ENCODE measurements around the gene MICALL2.

The MICALL2 gene

DNA sequence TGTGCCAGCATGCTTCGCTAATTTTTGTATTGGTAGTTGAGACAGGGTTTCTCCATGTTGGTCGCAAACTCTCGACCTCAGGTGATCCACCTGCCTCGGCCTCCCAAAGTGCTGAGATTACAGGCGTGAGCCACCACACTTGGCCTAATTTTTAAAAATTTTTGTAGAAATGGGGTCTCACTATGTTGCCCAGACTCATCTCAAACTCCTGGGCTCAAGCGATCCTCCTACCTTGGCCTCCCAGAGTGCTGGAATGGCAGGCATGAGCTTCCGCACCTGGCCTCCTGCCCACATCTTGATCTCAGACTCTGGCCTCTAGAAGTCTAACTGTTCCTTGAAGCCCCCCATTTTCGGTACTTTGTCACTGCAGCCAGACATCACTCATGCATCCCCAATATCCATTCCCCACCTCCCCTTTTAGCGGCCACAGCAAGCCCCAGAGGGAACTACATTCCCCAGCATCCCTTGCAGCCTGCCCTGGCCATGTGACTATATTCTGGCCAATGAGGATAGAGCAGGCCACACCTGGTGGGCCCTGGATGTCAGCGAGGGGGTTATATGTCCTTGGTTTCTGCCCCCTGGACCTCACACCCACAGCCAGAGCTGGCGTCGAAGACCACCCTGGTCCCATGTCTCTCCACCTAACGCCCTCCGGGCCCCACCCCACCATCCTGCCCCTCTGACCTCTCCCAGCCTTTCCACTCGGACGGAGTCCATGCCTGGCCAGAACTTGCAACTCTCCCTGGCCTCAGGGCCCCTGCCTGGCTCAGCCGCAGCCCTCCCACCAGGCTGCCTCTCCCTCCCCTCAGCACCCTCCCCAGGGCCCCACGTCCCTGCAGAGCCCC, 33.8 kb downstream of the MICALL2 start:
- DNase-seq (ENCODE audit: insufficient read length) (no peak), FAIRE-seq (no peak)
- TF ChIP-seq POLR2A (IDR thresholded peaks at IDR 0.05; ENCODE audit: low read depth, low read length) = no peak
- no peak for TF ChIP-seq TAF1 (IDR thresholded peaks at IDR 0.05; ENCODE audit: borderline replicate concordance, low read depth, low read length)
- no peak for TF ChIP-seq POLR2AphosphoS5 (IDR thresholded peaks at IDR 0.05; ENCODE audit: low read depth, low read length)

DNA sequence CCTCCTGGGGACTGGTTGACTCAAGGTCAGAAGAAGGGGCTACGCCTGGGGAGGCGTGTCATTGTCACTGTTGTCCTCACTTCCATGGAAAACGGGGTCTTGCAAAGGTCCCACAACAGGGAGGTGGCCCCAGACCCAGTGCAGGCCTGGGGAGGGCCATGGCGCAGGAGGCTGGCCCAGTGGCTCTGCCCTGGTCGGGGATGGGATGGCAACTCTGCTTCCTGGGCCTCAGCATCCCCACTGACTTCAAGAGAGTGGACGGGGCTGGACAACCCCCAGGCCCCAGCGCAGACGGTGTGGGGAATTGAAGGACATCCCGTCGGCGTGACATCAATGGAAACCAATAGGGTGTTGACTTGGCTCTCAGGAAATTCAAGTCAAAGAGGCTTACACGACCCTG, 35.2 kb downstream of the MICALL2 start:
- FAIRE-seq = no peak
- no peak for DNase-seq (ENCODE audit: insufficient read length)
- TF ChIP-seq POLR2AphosphoS5 (IDR thresholded peaks at IDR 0.05; ENCODE audit: low read depth, low read length) (no peak), POLR2A (IDR thresholded peaks at IDR 0.05; ENCODE audit: low read depth, low read length) (no peak), TAF1 (IDR thresholded peaks at IDR 0.05; ENCODE audit: borderline replicate concordance, low read depth, low read length) (no peak)

DNA sequence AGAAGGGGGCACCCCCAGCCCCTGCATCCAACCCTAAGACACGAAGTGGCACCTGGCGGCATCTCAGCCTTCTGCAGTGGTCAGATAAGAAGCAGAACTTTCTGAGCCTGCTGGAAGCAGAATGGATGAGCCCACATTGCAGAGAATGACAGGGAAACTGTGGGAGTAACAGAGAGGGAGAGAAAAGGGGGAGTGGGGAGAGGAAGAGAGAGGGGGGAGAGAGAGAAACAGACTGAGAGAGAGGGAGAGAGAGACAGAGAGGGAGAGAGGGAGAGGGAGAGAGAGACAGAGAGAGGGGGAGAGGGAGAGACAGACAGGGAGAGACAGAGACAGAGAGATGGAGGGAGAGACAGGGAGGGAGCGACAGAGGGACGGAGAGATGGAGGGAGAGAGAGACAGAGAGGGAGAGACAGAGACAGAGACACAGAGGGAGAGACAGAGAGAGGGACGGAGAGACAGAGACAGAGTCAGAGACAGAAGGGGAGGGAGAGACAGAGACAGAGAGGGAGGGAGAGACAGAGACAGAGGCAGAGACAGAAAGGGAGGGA, 35.9 kb downstream of the MICALL2 start:
- FAIRE-seq (no peak), DNase-seq (ENCODE audit: insufficient read length) (no peak)
- TF ChIP-seq POLR2AphosphoS5 (IDR thresholded peaks at IDR 0.05; ENCODE audit: low read depth, low read length) (no peak), POLR2A (IDR thresholded peaks at IDR 0.05; ENCODE audit: low read depth, low read length) (no peak), TAF1 (IDR thresholded peaks at IDR 0.05; ENCODE audit: borderline replicate concordance, low read depth, low read length) (no peak)

DNA sequence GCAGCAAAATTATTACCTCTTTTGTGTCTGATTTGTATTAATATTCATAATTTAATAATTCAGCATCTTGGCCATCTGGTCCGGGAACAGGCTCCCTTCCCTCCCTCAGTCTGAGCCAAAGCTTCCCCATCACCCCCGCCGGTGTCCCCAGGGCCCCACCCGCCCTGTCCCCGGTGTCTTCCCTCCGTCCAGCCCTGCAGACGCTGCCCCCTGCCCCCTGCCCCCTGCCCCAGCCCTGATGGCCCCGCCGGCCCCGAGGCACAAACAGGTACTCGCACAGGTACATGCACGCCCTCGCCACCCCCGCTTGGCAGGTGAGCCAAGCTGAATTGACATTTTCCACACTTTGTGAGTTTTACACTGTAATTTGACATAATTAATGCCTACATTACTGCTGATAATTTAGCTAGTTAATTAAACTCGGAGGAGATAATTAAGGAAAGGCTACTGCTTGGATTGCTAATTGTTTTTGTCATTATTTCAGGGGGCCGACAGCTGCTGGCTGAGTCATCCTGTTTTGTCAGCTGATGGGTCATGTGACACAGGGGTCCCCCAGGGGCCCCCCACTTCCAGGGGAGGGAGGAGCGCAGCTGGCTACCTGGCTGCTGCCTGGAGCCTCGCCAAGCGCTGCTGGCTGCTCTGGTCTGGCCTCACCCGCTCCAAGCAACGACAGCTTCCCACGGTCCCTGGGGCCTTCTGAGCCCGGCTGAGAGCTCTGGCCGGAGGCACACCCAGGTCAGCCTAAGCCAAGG, 36.6 kb downstream of the MICALL2 start:
- no peak for TF ChIP-seq POLR2A (IDR thresholded peaks at IDR 0.05; ENCODE audit: low read depth, low read length)
- no peak for TF ChIP-seq TAF1 (IDR thresholded peaks at IDR 0.05; ENCODE audit: borderline replicate concordance, low read depth, low read length)
- no peak for TF ChIP-seq POLR2AphosphoS5 (IDR thresholded peaks at IDR 0.05; ENCODE audit: low read depth, low read length)

DNA sequence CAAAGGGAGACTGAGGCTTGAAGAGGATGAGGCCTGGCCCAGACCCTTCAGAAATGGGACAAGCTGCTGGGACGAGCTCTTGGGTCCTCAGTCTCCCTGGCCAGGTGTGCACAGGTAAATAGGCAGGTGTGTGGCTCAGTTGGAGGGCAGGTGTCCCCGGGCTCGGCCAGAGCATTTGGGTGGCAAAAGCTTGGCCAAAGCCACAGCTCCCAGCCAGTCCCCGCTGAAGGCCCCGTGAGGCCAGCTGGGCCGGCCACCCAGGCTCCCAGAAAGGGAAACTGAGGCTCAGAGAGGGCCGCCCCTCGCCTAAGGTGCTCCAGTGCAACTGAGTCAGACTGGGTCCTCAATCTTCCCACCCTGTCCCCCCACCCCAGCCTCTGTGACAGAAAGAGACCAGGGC, 37.3 kb downstream of the MICALL2 start:
- DNase-seq (ENCODE audit: insufficient read length) (no peak), FAIRE-seq (no peak)
- TF ChIP-seq POLR2AphosphoS5 (IDR thresholded peaks at IDR 0.05; ENCODE audit: low read depth, low read length) = no peak
- no peak for TF ChIP-seq POLR2A (IDR thresholded peaks at IDR 0.05; ENCODE audit: low read depth, low read length)
- TF ChIP-seq TAF1 (IDR thresholded peaks at IDR 0.05; ENCODE audit: borderline replicate concordance, low read depth, low read length) = no peak

More for the DNA sequence above, 36.6 kb downstream of the MICALL2 start:
- DNase-seq (ENCODE audit: insufficient read length) = no peak
- FAIRE-seq = no peak

DNA sequence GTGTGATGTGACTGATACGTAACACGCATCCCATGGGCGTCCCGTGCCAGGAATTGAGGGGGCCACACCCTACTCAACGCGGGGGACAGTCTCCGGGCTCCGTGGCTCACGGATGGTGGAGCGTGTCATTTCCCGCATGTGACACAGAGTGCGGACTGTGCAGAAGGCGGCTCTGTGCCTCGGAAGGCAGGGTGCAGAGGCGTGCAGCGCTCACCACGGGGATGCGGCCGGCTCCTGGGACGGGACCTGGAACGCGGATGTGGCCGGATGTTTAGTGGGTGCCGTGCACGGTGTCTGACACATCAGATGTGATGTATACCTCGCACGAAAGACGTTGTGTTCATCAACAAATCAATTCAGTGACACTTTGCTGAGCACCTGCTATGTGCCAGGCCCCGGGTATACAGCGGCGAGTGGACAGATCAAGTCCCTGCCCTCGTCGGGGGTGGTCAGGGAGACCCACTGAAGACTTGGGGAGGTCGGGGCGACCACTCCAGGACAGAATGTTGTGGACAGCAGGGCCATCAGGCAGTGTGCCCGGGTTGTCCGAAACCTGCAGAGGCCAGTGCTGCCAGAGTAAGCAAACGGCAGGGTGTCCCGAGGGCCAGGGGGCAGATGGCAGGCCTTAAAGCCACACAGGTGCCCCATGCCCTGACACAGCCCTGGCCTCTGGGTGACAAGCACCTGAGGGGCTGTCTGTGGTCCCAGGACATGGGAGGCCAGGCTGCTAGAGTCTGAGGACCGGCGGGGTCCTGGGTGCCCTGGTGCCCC, 38.1 kb downstream of the MICALL2 start:
- FAIRE-seq (no peak), DNase-seq (ENCODE audit: insufficient read length) (no peak)
- no peak for TF ChIP-seq TAF1 (IDR thresholded peaks at IDR 0.05; ENCODE audit: borderline replicate concordance, low read depth, low read length)
- TF ChIP-seq POLR2A (IDR thresholded peaks at IDR 0.05; ENCODE audit: low read depth, low read length) = no peak
- TF ChIP-seq POLR2AphosphoS5 (IDR thresholded peaks at IDR 0.05; ENCODE audit: low read depth, low read length) = no peak

DNA sequence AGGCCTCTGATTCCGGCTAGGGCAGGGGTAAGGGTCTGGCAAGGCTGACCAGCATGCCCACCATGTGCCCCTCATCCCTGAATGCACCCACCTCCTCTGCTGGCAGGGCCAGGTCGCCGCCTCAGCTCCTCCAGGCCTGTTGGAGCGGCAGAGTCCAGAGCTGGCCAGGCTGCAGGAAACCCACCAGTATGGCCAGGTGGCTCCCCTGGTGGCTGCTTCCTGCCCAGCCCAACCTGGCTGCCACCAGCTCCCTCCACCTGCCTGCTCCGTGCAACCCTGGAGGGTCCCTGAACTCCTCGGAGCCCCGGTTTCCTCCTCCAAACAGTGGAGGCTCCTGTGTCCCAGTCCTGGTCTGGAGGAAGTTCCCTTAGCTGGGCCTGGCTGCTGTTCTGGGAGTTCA, 39.6 kb downstream of the MICALL2 start:
- no peak for DNase-seq (ENCODE audit: insufficient read length)
- TF ChIP-seq TAF1 (IDR thresholded peaks at IDR 0.05; ENCODE audit: borderline replicate concordance, low read depth, low read length) (no peak), POLR2AphosphoS5 (IDR thresholded peaks at IDR 0.05; ENCODE audit: low read depth, low read length) (no peak), POLR2A (IDR thresholded peaks at IDR 0.05; ENCODE audit: low read depth, low read length) (no peak)
- FAIRE-seq = no peak

DNA sequence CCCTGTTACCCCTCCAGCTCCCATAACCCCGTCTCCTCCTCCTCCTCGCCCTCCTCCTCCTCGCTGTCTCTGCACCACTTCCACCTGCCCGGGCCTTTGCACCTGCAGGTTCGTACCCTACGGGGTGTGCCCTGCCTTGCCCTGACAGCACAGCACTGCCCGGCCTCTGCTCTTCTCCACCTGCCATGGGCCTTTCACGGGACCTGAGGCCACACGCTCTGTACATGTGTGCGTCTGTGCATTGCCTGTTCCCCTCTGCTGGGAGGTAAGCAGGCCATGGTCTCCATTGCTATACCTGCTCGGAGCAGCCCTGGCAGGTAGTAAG, 40.0 kb downstream of the MICALL2 start:
- FAIRE-seq (no peak), DNase-seq (ENCODE audit: insufficient read length) (no peak)
- TF ChIP-seq TAF1 (IDR thresholded peaks at IDR 0.05; ENCODE audit: borderline replicate concordance, low read depth, low read length) = no peak
- no peak for TF ChIP-seq POLR2AphosphoS5 (IDR thresholded peaks at IDR 0.05; ENCODE audit: low read depth, low read length)
- no peak for TF ChIP-seq POLR2A (IDR thresholded peaks at IDR 0.05; ENCODE audit: low read depth, low read length)

DNA sequence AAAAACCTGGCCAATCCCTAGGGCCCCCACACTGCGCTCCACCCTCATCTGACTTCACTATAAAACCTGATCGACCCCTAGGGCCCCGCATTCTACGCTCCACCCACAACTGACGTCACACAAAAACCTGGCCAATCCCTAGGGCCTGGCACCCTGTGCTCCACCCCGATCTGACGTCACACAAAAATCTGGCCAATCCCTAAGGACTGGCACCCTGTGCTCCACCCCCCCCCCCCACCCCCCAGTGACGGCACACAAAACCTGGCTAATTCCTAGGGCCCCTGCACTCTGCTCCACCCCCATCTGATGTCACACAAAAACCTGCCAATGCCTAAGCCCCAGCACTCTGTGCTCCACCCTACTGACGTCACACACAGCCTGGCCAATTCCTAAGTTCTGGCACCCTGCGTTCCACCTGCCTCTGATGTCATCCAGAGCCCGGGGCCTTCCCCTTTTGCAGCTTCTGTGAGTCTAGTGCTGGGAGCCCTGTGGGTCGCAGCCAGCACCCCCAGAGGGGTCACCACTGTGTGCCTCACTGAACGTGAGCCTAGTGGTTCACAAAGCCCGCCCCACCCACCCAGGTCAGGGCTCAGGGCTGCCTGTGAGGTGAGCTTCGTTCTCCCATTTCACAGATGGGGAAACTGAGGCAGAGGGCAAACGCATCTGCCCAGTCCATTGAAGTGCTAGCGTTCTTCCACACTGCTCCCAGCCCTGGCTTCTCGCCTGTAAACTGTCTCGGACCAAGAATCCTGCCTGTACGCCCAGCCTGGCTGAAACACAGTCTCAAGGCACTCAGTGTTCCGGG, 40.6 kb downstream of the MICALL2 start:
- FAIRE-seq (no peak), DNase-seq (ENCODE audit: insufficient read length) (no peak)
- TF ChIP-seq TAF1 (IDR thresholded peaks at IDR 0.05; ENCODE audit: borderline replicate concordance, low read depth, low read length) (no peak), POLR2A (IDR thresholded peaks at IDR 0.05; ENCODE audit: low read depth, low read length) (no peak), POLR2AphosphoS5 (IDR thresholded peaks at IDR 0.05; ENCODE audit: low read depth, low read length) (no peak)

DNA sequence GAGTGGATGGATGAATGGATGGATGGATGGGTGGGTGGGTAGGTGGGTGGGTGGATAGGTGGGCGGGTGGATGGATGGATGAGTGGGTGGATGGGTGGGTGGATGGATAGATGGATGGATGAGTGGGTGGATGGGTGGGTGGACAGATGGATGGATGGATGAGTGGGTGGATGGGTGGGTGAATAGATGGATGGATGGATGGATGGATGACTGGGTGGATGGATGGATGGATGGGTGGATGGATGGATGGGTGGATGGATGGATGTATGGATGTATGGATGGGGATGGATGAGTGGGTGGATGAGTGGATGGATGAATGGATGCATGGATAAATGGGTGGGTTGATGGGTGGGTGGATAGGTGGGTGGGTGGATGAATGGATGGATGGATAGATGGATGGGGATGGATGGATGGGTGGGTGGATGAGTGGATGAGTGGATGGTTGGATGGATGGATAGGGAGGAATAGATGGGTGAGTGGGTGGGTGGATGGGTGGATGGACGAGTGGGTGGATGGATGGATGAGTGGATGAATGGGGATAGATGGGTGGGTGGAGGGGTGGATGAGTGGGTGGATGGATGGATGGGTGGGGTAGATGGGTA, 43.8 kb downstream of the MICALL2 start:
- no peak for TF ChIP-seq POLR2A (IDR thresholded peaks at IDR 0.05; ENCODE audit: low read depth, low read length)
- TF ChIP-seq TAF1 (IDR thresholded peaks at IDR 0.05; ENCODE audit: borderline replicate concordance, low read depth, low read length) = no peak
- no peak for TF ChIP-seq POLR2AphosphoS5 (IDR thresholded peaks at IDR 0.05; ENCODE audit: low read depth, low read length)
- FAIRE-seq = no peak

More for the DNA sequence above, 43.8 kb downstream of the MICALL2 start:
- no peak for DNase-seq (ENCODE audit: insufficient read length)

Measured in GM12892 (cell line).